ENCODE results near the gene MYH4.

Gene MYH4

DNA sequence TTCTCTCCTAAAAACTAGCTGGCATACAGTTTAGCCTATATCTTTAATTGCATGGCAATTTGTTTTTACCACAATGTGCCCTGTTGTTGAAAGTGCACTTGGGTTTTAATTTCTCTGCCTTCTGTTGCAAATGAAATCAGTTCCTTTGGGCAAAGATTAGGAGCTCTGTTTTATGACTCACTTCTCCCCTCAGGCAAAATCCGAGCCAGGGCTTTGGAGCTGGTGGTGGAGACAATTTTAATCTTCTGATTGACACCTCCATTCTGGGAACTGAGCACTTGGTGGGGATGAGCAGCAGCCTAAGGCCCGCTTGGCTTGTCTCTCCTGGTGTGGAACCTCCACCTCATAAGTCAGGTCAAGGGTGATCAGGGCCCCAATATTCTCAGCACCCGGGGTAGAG lies 34.3 kb downstream of the MYH4 start:
- TF ChIP-seq EGR1 (IDR thresholded peaks at IDR 0.05): no peak
- TF ChIP-seq NFIC (IDR thresholded peaks at IDR 0.05): no peak
- TF ChIP-seq TEAD4 (IDR thresholded peaks at IDR 0.05): no peak
- TF ChIP-seq RAD21 (IDR thresholded peaks at IDR 0.05; ENCODE audit: low read depth): no peak
- TF ChIP-seq TCF12 (IDR thresholded peaks at IDR 0.05; ENCODE audit: low read depth): no peak
- no peak for TF ChIP-seq EP300 (IDR thresholded peaks at IDR 0.05; ENCODE audit: borderline replicate concordance)
- no peak for TF ChIP-seq CEBPB (IDR thresholded peaks at IDR 0.05)
- no peak for TF ChIP-seq ZBTB7A (IDR thresholded peaks at IDR 0.05; ENCODE audit: low read depth)
- TF ChIP-seq FOXM1 (IDR thresholded peaks at IDR 0.05; ENCODE audit: borderline replicate concordance, low read depth): no peak
- no peak for TF ChIP-seq YY1 (IDR thresholded peaks at IDR 0.05; ENCODE audit: low read depth)
- TF ChIP-seq, protein P1, sequence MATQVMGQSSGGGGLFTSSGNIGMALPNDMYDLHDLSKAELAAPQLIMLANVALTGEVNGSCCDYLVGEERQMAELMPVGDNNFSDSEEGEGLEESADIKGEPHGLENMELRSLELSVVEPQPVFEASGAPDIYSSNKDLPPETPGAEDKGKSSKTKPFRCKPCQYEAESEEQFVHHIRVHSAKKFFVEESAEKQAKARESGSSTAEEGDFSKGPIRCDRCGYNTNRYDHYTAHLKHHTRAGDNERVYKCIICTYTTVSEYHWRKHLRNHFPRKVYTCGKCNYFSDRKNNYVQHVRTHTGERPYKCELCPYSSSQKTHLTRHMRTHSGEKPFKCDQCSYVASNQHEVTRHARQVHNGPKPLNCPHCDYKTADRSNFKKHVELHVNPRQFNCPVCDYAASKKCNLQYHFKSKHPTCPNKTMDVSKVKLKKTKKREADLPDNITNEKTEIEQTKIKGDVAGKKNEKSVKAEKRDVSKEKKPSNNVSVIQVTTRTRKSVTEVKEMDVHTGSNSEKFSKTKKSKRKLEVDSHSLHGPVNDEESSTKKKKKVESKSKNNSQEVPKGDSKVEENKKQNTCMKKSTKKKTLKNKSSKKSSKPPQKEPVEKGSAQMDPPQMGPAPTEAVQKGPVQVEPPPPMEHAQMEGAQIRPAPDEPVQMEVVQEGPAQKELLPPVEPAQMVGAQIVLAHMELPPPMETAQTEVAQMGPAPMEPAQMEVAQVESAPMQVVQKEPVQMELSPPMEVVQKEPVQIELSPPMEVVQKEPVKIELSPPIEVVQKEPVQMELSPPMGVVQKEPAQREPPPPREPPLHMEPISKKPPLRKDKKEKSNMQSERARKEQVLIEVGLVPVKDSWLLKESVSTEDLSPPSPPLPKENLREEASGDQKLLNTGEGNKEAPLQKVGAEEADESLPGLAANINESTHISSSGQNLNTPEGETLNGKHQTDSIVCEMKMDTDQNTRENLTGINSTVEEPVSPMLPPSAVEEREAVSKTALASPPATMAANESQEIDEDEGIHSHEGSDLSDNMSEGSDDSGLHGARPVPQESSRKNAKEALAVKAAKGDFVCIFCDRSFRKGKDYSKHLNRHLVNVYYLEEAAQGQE (IDR thresholded peaks at IDR 0.05; ENCODE audit: low read depth): no peak
- TF ChIP-seq, protein P2, sequence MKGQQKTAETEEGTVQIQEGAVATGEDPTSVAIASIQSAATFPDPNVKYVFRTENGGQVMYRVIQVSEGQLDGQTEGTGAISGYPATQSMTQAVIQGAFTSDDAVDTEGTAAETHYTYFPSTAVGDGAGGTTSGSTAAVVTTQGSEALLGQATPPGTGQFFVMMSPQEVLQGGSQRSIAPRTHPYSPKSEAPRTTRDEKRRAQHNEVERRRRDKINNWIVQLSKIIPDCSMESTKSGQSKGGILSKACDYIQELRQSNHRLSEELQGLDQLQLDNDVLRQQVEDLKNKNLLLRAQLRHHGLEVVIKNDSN (IDR thresholded peaks at IDR 0.05): no peak
- TF ChIP-seq, protein P3, sequence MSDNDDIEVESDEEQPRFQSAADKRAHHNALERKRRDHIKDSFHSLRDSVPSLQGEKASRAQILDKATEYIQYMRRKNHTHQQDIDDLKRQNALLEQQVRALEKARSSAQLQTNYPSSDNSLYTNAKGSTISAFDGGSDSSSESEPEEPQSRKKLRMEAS (IDR thresholded peaks at IDR 0.05): no peak
- TF ChIP-seq CREB1 (IDR thresholded peaks at IDR 0.05; ENCODE audit: low read depth): no peak

DNA sequence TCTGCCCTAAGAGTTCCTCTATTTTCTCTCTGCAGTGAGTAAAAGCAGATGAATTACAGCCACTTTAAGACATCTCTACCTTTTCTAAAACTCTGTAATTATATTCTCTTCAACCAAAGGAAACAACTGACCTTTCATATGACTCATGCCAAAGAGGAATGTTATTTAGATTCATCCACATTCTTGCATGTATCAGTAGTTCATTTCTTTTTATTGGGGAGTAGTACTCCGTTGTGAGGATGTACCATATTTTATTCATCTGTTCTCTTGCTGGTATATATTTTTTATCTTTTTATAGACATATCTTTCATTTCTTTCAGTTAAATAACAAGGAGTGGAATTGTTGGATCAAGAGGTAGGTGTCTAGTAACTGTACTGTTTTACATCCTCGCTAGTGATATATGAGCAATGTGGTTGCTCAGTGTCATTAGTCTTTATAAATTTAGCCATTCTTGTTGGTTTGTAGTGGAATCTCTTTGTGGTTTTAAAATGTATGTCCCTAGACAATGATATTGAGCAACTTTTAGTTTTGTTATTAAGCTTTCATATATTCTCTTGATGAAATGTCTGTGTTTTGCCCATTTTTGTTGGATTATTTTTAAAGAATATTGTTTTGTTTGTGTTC lies 39.8 kb downstream of the MYH4 start:
- no peak for TF ChIP-seq TCF12 (IDR thresholded peaks at IDR 0.05; ENCODE audit: low read depth)
- TF ChIP-seq, protein P2 (IDR thresholded peaks at IDR 0.05): no peak
- TF ChIP-seq, protein P3 (IDR thresholded peaks at IDR 0.05): no peak
- no peak for TF ChIP-seq NFIC (IDR thresholded peaks at IDR 0.05)
- TF ChIP-seq CREB1 (IDR thresholded peaks at IDR 0.05; ENCODE audit: low read depth): no peak
- TF ChIP-seq TEAD4 (IDR thresholded peaks at IDR 0.05): no peak
- TF ChIP-seq RAD21 (IDR thresholded peaks at IDR 0.05; ENCODE audit: low read depth): no peak
- TF ChIP-seq TAF1 (IDR thresholded peaks at IDR 0.05; ENCODE audit: low read depth): no peak
- no peak for TF ChIP-seq CEBPB (IDR thresholded peaks at IDR 0.05)
- TF ChIP-seq ZBTB7A (IDR thresholded peaks at IDR 0.05; ENCODE audit: low read depth): no peak
- TF ChIP-seq EP300 (IDR thresholded peaks at IDR 0.05; ENCODE audit: borderline replicate concordance): no peak
- no peak for TF ChIP-seq EGR1 (IDR thresholded peaks at IDR 0.05)
- TF ChIP-seq YY1 (IDR thresholded peaks at IDR 0.05; ENCODE audit: low read depth): no peak
- TF ChIP-seq, protein P1 (IDR thresholded peaks at IDR 0.05; ENCODE audit: low read depth): no peak

DNA sequence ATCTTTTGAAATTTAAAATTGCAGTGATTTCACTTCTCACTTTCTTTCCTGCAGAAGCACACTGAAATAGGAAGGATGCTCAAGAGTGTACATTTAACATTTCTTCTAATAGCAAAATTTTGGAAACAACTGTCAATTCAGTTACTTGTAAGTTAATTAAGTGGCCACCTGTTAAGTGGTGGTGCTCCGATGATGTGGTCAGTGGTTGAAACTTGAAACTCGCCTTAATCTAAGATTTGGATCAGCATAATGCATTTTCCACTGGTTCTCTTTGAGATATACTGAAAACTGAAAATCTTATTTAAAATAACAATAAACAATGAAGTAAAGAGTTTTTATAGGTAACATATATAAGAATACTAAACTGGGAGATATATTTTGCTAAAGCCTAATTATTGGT lies 40.6 kb downstream of the MYH4 start:
- TF ChIP-seq ZBTB7A (IDR thresholded peaks at IDR 0.05; ENCODE audit: low read depth) (no peak), YY1 (IDR thresholded peaks at IDR 0.05; ENCODE audit: low read depth) (no peak), RAD21 (IDR thresholded peaks at IDR 0.05; ENCODE audit: low read depth) (no peak), CREB1 (IDR thresholded peaks at IDR 0.05; ENCODE audit: low read depth) (no peak), NFIC (IDR thresholded peaks at IDR 0.05) (no peak), CEBPB (IDR thresholded peaks at IDR 0.05) (no peak), FOXM1 (IDR thresholded peaks at IDR 0.05; ENCODE audit: borderline replicate concordance, low read depth) (no peak), TAF1 (IDR thresholded peaks at IDR 0.05; ENCODE audit: low read depth) (no peak)
- TF ChIP-seq, protein P2 (IDR thresholded peaks at IDR 0.05): no peak
- TF ChIP-seq, protein P3 (IDR thresholded peaks at IDR 0.05): no peak

DNA sequence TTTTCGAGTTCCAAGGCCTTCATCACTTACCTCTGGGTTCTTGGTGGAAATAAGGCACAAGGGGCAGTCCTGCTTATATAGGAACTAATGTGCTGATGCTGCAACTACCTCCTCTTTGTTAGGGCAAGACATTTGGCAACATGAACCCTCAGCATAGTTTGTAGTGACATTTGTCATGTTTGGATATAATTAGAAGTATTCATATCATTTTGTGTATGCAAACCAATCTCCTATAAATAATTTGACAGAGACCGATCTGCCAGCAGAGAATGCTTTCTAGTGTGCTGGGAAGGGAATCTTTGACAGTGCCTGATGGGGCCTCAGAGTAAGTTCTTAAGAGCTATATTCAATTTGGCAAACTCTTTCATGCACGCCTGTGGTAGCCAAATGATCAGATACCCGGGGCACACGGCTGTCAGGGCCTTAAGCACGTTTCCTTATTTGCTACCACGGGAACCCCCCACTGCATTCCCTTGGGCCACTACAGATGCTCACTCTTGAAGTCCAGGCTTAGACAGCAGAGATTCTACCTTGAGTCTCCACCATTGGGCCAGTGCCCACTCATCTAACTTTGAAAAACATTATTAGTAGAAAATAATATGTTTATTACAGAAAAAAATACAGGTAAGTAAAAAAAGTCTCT lies 47.3 kb downstream of the MYH4 start, which contains the start of gene MYH8:
TSS of gene MYH8 (minus strand) at position 51 of the 643 bp plus-strand sequence. CDS start 1,723 bp downstream, outside the sequence.
- no peak for TF ChIP-seq YY1 (IDR thresholded peaks at IDR 0.05; ENCODE audit: low read depth)
- no peak for TF ChIP-seq ZBTB7A (IDR thresholded peaks at IDR 0.05; ENCODE audit: low read depth)
- TF ChIP-seq RAD21 (IDR thresholded peaks at IDR 0.05; ENCODE audit: low read depth): no peak
- no peak for TF ChIP-seq TEAD4 (IDR thresholded peaks at IDR 0.05)
- TF ChIP-seq EGR1 (IDR thresholded peaks at IDR 0.05): no peak
- no peak for TF ChIP-seq TCF12 (IDR thresholded peaks at IDR 0.05; ENCODE audit: low read depth)
- no peak for TF ChIP-seq EP300 (IDR thresholded peaks at IDR 0.05; ENCODE audit: borderline replicate concordance)
- TF ChIP-seq TAF1 (IDR thresholded peaks at IDR 0.05; ENCODE audit: low read depth): no peak
- TF ChIP-seq CREB1 (IDR thresholded peaks at IDR 0.05; ENCODE audit: low read depth): no peak
- TF ChIP-seq, protein P2 (IDR thresholded peaks at IDR 0.05): no peak
- no peak for TF ChIP-seq NFIC (IDR thresholded peaks at IDR 0.05)
- TF ChIP-seq CEBPB (IDR thresholded peaks at IDR 0.05): no peak
- TF ChIP-seq, protein P3 (IDR thresholded peaks at IDR 0.05): no peak
- TF ChIP-seq FOXM1 (IDR thresholded peaks at IDR 0.05; ENCODE audit: borderline replicate concordance, low read depth): no peak
- TF ChIP-seq, protein P1 (IDR thresholded peaks at IDR 0.05; ENCODE audit: low read depth): no peak
